OCI-LY7 (cell line): Measurements from ENCODE around the gene KBTBD12. TPM values are rescaled to one million over a fixed set of nuclear protein-coding genes. Genes with fewer than 3 reads are reported as not detected.

Source experiments
- BruUV-seq: library from RNA; stranded (reverse); fragments of 400-500 nt; replicated peaks from 2 replicates; lab custom pipeline; 2021; lab: Mats Ljungman, UMichigan
- CTCF ChIA-PET: fragments of 300-600 bp; sonication (Branson Sonifier 250); formaldehyde crosslinking; loops from one replicate; lab custom pipeline; 2022; ENCODE audit warnings: antibody characterized with exemption; ENCODE audit not compliant: unreplicated experiment; lab: Charles Lee
- POLR2A ChIA-PET: fragments of 300-600 bp; sonication (Branson Sonifier 250); formaldehyde crosslinking; loops from one replicate; lab custom pipeline; 2022; ENCODE audit warnings: antibody characterized with exemption; lab: Charles Lee
- DNase-seq: peaks from one replicate; pipeline ENCODE4 v3.0.0-alpha.2; 2015; ENCODE audit warnings: low spot score
- H2AFZ ChIP-seq: fragments of 200-600 bp; sonication (generic), shearing (Covaris generic); 2 replicates; pipeline ENCODE4 v1.6.1; 2014; ENCODE audit warnings: mild to moderate bottlenecking, antibody characterized with exemption, low read length, moderate library complexity
- H3K27ac ChIP-seq: fragments of 200-600 bp; sonication (generic); 2 replicates; pipeline ENCODE4 v1.5.1; 2014; ENCODE audit warnings: mixed run types, low read depth, mild to moderate bottlenecking, moderate library complexity, low read length, inconsistent platforms; ENCODE audit not compliant: poor library complexity, severe bottlenecking
- H3K36me3 ChIP-seq: fragments of 200-600 bp; sonication (generic); 2 replicates; pipeline ENCODE4 v1.6.1; 2014; ENCODE audit warnings: mild to moderate bottlenecking, antibody characterized with exemption, low read length, moderate library complexity, mixed read lengths; ENCODE audit not compliant: insufficient read depth
- H3K4me1 ChIP-seq: fragments of 200-600 bp; sonication (generic); 2 replicates; pipeline ENCODE4 v1.5.1; 2014; ENCODE audit warnings: mild to moderate bottlenecking, low read length; ENCODE audit not compliant: insufficient read depth, poor library complexity, severe bottlenecking
- H3K4me2 ChIP-seq: fragments of 200-600 bp; sonication (generic); 2 replicates; pipeline ENCODE4 v1.6.1; 2014; ENCODE audit warnings: mild to moderate bottlenecking, low read length
- H3K4me3 ChIP-seq: fragments of 200-600 bp; sonication (generic); 2 replicates; pipeline ENCODE4 v1.5.1; 2014; ENCODE audit warnings: mild to moderate bottlenecking, low read depth, low read length; ENCODE audit not compliant: poor library complexity, severe bottlenecking
- H3K79me2 ChIP-seq: fragments of 200-600 bp; sonication (generic); 2 replicates; pipeline ENCODE4 v1.6.1; 2016; ENCODE audit warnings: low read depth, mild to moderate bottlenecking, low read length, moderate library complexity, mixed read lengths; ENCODE audit not compliant: insufficient read depth
- H3K9me2 ChIP-seq: fragments of 200-600 bp; sonication (generic); 2 replicates; pipeline ENCODE4 v1.6.1; 2016; ENCODE audit warnings: mild to moderate bottlenecking, low read length, mixed read lengths; ENCODE audit not compliant: insufficient read depth
- H3K9me3 ChIP-seq: fragments of 200-600 bp; sonication (generic); 2 replicates; pipeline ENCODE4 v1.6.1; 2014; ENCODE audit warnings: mild to moderate bottlenecking, mixed run types, low read length, mixed read lengths
- H4K20me1 ChIP-seq: fragments of 200-600 bp; sonication (generic); 2 replicates; pipeline ENCODE4 v1.6.1; 2014; ENCODE audit warnings: mild to moderate bottlenecking, antibody characterized with exemption, low read length, moderate library complexity, mixed read lengths; ENCODE audit not compliant: insufficient read depth
- EZH2phosphoT487 ChIP-seq: fragments of 200-600 bp; sonication (generic); IDR thresholded peaks from 2 replicates; pipeline ENCODE4 v1.6.1; 2018; ENCODE audit warnings: low read depth, borderline replicate concordance, mild to moderate bottlenecking, mixed run types, antibody characterized with exemption, low read length, moderate library complexity, mixed read lengths
- intact Hi-C: fragments of 100-400 bp; cut with micrococcal nuclease; formaldehyde crosslinking; loops from one replicate; pipeline ENCODE4 v1.10.0; 2022; ENCODE audit not compliant: unreplicated experiment
- total RNA-seq, 2 experiments: library from RNA; depleted of rRNA in 1 of 2; stranded (reverse); fragments of >200 nt in 1 of 2; shearing (Covaris generic) in 1 of 2; gene quantifications; 2 replicates each; pipeline ENCODE4 v1.2.3, GENCODE V29; 2014 to 2022
- TF ChIP-seq, protein P1 (sequence below): fragments of 200-600 bp; sonication (generic); conservative IDR thresholded peaks from 2 replicates; pipeline ENCODE4 v1.5.1; 2014; ENCODE audit warnings: mild to moderate bottlenecking, antibody characterized with exemption, low read length, moderate library complexity, mixed read lengths

Gene KBTBD12
- total RNA-seq, 2 experiments from 2014 or later = not detected

DNA sequence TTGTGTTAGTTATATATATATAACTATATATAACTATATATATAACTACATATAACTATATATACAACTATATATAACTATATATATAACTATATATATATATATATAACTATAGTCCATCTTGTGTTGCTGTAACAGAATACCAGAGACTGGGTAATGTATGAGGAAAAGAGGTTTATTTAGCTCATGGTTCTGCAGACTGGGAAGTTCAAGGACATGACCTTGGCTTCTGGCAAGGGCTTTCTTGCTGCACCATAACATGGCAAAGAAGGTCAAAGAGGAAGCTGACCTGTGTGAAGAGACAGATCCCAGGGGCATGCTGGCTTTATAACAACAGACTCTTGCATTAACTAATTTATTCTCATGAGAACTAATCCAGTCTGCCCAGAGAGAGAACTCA lies 27.6 kb downstream of the KBTBD12 start:
- intact Hi-C loops = no loop called here
- Histone ChIP-seq H3K9me2 (no peaks in the 10 kb centered on the region), H3K4me1 (no peaks in the 10 kb centered on the region), H3K27ac (no peak overlapping the region), H3K4me2 (no peak overlapping the region), H3K79me2 (no peaks in the 10 kb centered on the region), H3K36me3 (no peaks in the 10 kb centered on the region), H4K20me1 (no peaks in the 10 kb centered on the region), H3K9me3 (no peaks in the 10 kb centered on the region), H2AFZ (no peak overlapping the region), H3K4me3 (no peak overlapping the region)
- TF ChIP-seq EZH2phosphoT487 = no peak
- TF ChIP-seq, protein P1, sequence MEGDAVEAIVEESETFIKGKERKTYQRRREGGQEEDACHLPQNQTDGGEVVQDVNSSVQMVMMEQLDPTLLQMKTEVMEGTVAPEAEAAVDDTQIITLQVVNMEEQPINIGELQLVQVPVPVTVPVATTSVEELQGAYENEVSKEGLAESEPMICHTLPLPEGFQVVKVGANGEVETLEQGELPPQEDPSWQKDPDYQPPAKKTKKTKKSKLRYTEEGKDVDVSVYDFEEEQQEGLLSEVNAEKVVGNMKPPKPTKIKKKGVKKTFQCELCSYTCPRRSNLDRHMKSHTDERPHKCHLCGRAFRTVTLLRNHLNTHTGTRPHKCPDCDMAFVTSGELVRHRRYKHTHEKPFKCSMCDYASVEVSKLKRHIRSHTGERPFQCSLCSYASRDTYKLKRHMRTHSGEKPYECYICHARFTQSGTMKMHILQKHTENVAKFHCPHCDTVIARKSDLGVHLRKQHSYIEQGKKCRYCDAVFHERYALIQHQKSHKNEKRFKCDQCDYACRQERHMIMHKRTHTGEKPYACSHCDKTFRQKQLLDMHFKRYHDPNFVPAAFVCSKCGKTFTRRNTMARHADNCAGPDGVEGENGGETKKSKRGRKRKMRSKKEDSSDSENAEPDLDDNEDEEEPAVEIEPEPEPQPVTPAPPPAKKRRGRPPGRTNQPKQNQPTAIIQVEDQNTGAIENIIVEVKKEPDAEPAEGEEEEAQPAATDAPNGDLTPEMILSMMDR = no peak
- no TSS peak for BruUV-seq
- CTCF ChIA-PET = no interaction called here
- POLR2A ChIA-PET = no interaction called here
- DNase-seq = no peak

DNA sequence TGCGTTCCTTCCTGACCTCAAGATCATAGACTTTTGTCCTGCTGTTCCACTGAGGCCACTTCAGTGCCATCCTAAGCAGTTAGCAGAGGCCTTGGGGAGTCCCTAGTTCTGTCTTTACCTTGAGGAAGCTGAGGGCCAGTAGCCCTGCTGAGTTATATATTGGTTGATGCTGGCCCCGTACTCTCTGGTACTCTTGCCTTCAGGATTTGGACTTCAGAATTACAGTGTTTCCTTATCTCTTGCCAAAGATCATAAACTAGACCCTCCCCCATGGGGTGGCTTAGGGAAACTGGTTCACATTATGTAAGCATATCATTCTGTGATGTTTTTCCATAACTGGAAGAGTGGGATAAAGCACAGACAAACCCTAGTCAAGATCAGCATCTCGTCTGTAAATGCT lies 33.2 kb downstream of the KBTBD12 start:
- no peaks in the 10 kb centered on the region for H3K79me2 ChIP-seq
- DNase-seq = no peak
- no peaks in the 10 kb centered on the region for H3K4me1 ChIP-seq
- no peak overlapping the region for H3K4me2 ChIP-seq
- H3K27ac ChIP-seq = no peak overlapping the region
- no peak for TF ChIP-seq EZH2phosphoT487
- TF ChIP-seq, protein P1 = no peak
- H3K36me3 ChIP-seq = no peaks in the 10 kb centered on the region
- CTCF ChIA-PET = no interaction called here
- H3K9me2 ChIP-seq = no peaks in the 10 kb centered on the region
- no peaks in the 10 kb centered on the region for H3K9me3 ChIP-seq
- intact Hi-C loops = no loop called here
- no peak overlapping the region for H2AFZ ChIP-seq
- BruUV-seq = no TSS peak
- no peaks in the 10 kb centered on the region for H4K20me1 ChIP-seq
- POLR2A ChIA-PET = no interaction called here
- H3K4me3 ChIP-seq = no peak overlapping the region

DNA sequence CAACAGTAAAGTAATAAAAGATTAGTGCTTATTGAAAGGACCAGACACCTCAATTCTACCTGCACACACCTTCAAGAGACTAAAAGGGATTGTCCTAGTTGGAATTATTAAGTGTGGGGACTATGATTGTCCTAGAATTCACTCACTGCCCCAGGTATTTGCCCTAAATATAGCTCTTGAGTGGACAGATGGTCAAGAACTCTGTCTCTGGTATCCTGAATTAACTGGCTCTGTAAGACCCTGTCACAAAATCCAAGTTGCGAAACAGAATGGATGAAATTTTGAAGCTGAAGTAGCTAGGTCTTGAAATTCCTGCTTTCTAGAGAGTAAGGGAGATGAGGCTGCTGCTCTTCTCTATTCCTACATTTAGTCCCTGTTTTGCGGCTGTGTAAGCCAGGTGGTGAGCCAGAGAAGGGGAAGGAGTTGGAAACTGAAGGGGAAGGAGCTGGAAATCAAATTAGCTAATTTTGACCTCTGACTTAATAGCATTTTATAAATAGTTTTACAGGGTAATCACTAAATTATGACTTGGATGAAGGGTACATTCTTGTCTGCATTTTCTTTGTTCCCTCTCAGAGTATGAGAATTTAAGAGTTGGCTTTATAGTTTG lies 34.5 kb downstream of the KBTBD12 start:
- Histone ChIP-seq H2AFZ (no peak overlapping the region), H4K20me1 (no peaks in the 10 kb centered on the region), H3K4me3 (no peak overlapping the region), H3K9me3 (no peaks in the 10 kb centered on the region), H3K79me2 (no peaks in the 10 kb centered on the region), H3K9me2 (no peaks in the 10 kb centered on the region), H3K36me3 (no peaks in the 10 kb centered on the region), H3K4me2 (no peak overlapping the region), H3K27ac (no peak overlapping the region), H3K4me1 (no peaks in the 10 kb centered on the region)
- intact Hi-C loops = no loop called here
- ChIA-PET POLR2A (interaction anchor here (1.0 kb wide), 1 partner anchor 11 kb away, joined by 4 read pairs; no protein-coding TSS in a partner anchor), CTCF (no interaction called here)
- no peak for DNase-seq
- TF ChIP-seq EZH2phosphoT487 = no peak
- TF ChIP-seq, protein P1 = no peak
- no TSS peak for BruUV-seq
